GM12891 (cell line): ENCODE results near the gene CA7.

Experiments used
- PAX5 ChIP-seq: IDR thresholded peaks from 2 replicates; pipeline ENCODE4 v1.6.1; 2011; ENCODE audit warnings: low read length, moderate library complexity, mild to moderate bottlenecking; ENCODE audit not compliant: insufficient read depth, severe bottlenecking
- POLR2A ChIP-seq: IDR thresholded peaks from 2 replicates; pipeline ENCODE4 v1.6.1; 2011; ENCODE audit warnings: low read depth, low read length, control low read depth
- POLR2AphosphoS5 ChIP-seq: IDR thresholded peaks from 2 replicates; pipeline ENCODE4 v1.6.1; 2011; ENCODE audit warnings: low read depth, low read length, control low read depth
- POU2F2 ChIP-seq: IDR thresholded peaks from 2 replicates; pipeline ENCODE4 v1.6.1; 2011; ENCODE audit warnings: low read depth, mild to moderate bottlenecking, control low read depth, low read length, moderate library complexity
- SPI1 ChIP-seq: IDR thresholded peaks from 2 replicates; pipeline ENCODE4 v1.6.1; 2011; ENCODE audit warnings: low read depth, low read length, control low read depth
- TAF1 ChIP-seq: IDR thresholded peaks from 2 replicates; pipeline ENCODE4 v1.6.1; 2011; ENCODE audit warnings: low read depth, low read length, control low read depth

GRCh38 chr16:66851166-66851964, 7.2 kb downstream of the CA7 start:
- TF ChIP-seq TAF1 (no peak), POLR2A (no peak), PAX5 (no peak), SPI1 (no peak), POLR2AphosphoS5 (no peak), POU2F2 (no peak)
